Suprapubic skin (tissue), 4 donors: ENCODE data around the gene TBRG4. TPM values are rescaled to one million over a fixed set of nuclear protein-coding genes. Genes with fewer than 3 reads are reported as not detected.

Source experiments
- DNase-seq, 2 donors: peaks; one replicate each; pipeline ENCODE4 v3.0.0-alpha.2; 2019; ENCODE audit warnings: low spot score in 2 of 2
- H3K27ac ChIP-seq: fragments of 200-600 bp; sonication (generic); one replicate; pipeline ENCODE4 v1.5.1; 2019
- H3K27me3 ChIP-seq: fragments of 200-600 bp; sonication (generic); one replicate; pipeline ENCODE4 v1.5.1; 2019
- H3K36me3 ChIP-seq: fragments of 200-600 bp; sonication (generic); one replicate; pipeline ENCODE4 v1.5.1; 2019
- H3K4me1 ChIP-seq: fragments of 200-600 bp; sonication (generic); one replicate; pipeline ENCODE4 v1.5.1; 2019
- H3K4me3 ChIP-seq: fragments of 200-600 bp; sonication (generic); one replicate; pipeline ENCODE4 v1.5.1; 2019; ENCODE audit warnings: mild to moderate bottlenecking
- H3K9me3 ChIP-seq: fragments of 200-600 bp; sonication (generic); one replicate; pipeline ENCODE4 v1.5.1; 2019
- CTCF ChIP-seq, 2 donors: fragments of 200-600 bp in 1 of 2; fragments of 450-650 bp in 1 of 2; sonication (generic) in 1 of 2; IDR thresholded peaks; one replicate each; pipeline ENCODE4 v1.5.1; 2016 to 2019; ENCODE audit warnings: antibody characterized with exemption in 2 of 2, mild to moderate bottlenecking in 1 of 2, moderate library complexity in 1 of 2
- EP300 ChIP-seq: sonication (generic); formaldehyde crosslinking; IDR thresholded peaks from one replicate; pipeline ENCODE4 v1.6.1; 2017; ENCODE audit warnings: antibody characterized with exemption
- POLR2A ChIP-seq, 2 donors: fragments of 450-650 bp; IDR thresholded peaks; one replicate each; pipeline ENCODE4 v1.6.1; 2017; ENCODE audit warnings: antibody characterized with exemption in 2 of 2, mild to moderate bottlenecking in 2 of 2, moderate library complexity in 2 of 2
- POLR2AphosphoS5 ChIP-seq, 3 donors: sonication (generic); formaldehyde crosslinking; IDR thresholded peaks; one replicate each; pipeline ENCODE4 v1.6.1; 2017; ENCODE audit warnings: antibody characterized with exemption in 3 of 3
- WGBS: methylation state at CpG from one replicate; pipeline ENCODE4 v1.1.5; 2018; 5-methylcytosine and 5-hydroxymethylcytosine counted together
- total RNA-seq, 4 donors: library from RNA; depleted of rRNA; stranded (reverse); fragments of >200 nt; gene quantifications; one replicate each; pipeline ENCODE4 v1.1.0, GENCODE V29; 2016

TBRG4 gene
- total RNA-seq, 4 donors from 2014 or later, result 49.9 to 82.8 (median 68.9) TPM

DNA sequence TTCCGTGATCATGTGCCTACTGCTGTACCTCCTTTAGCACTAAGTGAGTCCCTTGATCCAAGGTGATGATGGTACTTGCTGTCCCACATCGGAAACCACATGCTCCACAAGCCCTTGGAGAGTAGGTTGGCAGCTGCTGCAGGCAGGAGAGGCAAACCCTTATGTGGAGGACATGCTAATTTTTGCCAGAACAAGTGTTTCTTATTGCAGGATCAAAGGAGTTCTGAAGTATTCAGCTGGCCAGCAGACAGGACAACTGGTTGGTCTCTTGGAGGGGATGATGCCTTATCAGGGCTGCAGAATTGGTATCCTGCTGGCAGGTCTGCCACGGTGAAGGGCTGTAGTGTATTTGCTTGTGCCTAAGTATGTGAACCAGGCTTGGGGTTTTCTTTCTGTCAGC lies 59.5 kb downstream of the TBRG4 start:
- Histone ChIP-seq H3K4me3 (no peak overlapping the region), H3K36me3 (peaks cover 19% of the 10 kb centered on the region), H3K27me3 (no peaks in the 10 kb centered on the region), H3K9me3 (no peaks in the 10 kb centered on the region), H3K27ac (no peak overlapping the region), H3K4me1 (no peaks in the 10 kb centered on the region)
- TF ChIP-seq POLR2A (IDR thresholded peaks at IDR 0.05) (no peak), CTCF (IDR thresholded peaks at IDR 0.05) (no peak), EP300 (no peak), POLR2AphosphoS5 (IDR thresholded peaks at IDR 0.05) (no peak)
- 96% methylated on average over 3 of the region's 3 CpGs for WGBS
- peak in 1 of 2 donors; percentile 12 for DNase-seq

DNA sequence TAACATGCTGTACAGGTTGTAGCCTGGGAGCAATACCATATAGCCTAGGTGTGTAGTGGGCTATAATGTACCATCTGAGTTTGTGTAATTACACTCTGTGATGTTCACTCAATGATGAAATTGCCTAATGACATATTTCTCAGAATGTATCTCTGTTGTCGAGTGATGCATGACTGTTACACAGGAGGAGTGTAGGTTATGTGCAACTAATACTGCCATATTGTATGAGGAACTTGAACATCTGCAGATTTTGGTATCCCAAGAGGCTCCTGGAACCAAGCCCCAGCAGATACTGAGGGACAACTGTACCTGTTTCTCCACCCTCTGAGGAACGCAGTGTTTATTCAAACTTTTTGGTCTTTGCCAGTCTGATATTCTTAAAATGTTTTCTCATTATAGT lies 61.3 kb downstream of the TBRG4 start:
- no peak overlapping the region for H3K27ac ChIP-seq
- no peak overlapping the region for H3K4me3 ChIP-seq
- H3K4me1 ChIP-seq, result no peaks in the 10 kb centered on the region
- TF ChIP-seq EP300 (no peak), CTCF (IDR thresholded peaks at IDR 0.05) (no peak), POLR2AphosphoS5 (IDR thresholded peaks at IDR 0.05) (no peak)
- no peaks in the 10 kb centered on the region for H3K27me3 ChIP-seq
- peaks cover 26% of the 10 kb centered on the region for H3K36me3 ChIP-seq
- 92% methylated on average over 2 of the region's 2 CpGs for WGBS
- DNase-seq, result no peak
- no peaks in the 10 kb centered on the region for H3K9me3 ChIP-seq

Other genes with a start within 250 kb of the TBRG4 start
- 10 to 100 TPM; 28.1 to 39.3 (median 31.3) TPM for gene PURB, start 226.2 kb downstream of the TBRG4 start, total RNA-seq
- gene MYO1G, start 132.7 kb downstream of the TBRG4 start, total RNA-seq, result 1 to 10 TPM in 3 of 4 donors, under 1 TPM in 1; 0.68 to 4.5 (median 1.6) TPM
- gene CCM2, start 111.5 kb downstream of the TBRG4 start, total RNA-seq, result 10 to 100 TPM; 34.3 to 42.3 (median 35.9) TPM
- 1 to 10 TPM in 2 of 4 donors, under 1 TPM in 2; 0.76 to 1.4 (median 1.0) TPM for gene NACAD, start 22.7 kb downstream of the TBRG4 start, total RNA-seq
- 10 to 100 TPM; 14.4 to 62.9 (median 33.6) TPM for gene RAMP3, start 46.1 kb upstream of the TBRG4 start, total RNA-seq